ENCODE measurements around the gene EGR4. TPM values are rescaled to one million over a fixed set of nuclear protein-coding genes. Genes with fewer than 3 reads are reported as not detected.
A peak's percentile ranks its signal among the peaks of the same experiment; 100 is the strongest.

EGR4 gene
- total and polyA plus RNA-seq, 2 experiments from 2014 or later, result 0.06 to 0.31 TPM

GRCh38 chr2:73262108-73262651 lies 31.2 kb downstream of the EGR4 start:
- no peaks in the 10 kb centered on the region for H3K36me3 ChIP-seq
- no peaks in the 10 kb centered on the region for H3K9me3 ChIP-seq (ENCODE audit: low read depth)
- DNase-seq (ENCODE audit: low read depth in 1 of 2, low spot score in 1 of 2), result no peak
- H3K4me1 ChIP-seq (ENCODE audit: low read depth), result no peaks in the 10 kb centered on the region
- no peak overlapping the region for H3K27ac ChIP-seq
- no peak overlapping the region for H3K4me3 ChIP-seq
- TF ChIP-seq, protein P1, sequence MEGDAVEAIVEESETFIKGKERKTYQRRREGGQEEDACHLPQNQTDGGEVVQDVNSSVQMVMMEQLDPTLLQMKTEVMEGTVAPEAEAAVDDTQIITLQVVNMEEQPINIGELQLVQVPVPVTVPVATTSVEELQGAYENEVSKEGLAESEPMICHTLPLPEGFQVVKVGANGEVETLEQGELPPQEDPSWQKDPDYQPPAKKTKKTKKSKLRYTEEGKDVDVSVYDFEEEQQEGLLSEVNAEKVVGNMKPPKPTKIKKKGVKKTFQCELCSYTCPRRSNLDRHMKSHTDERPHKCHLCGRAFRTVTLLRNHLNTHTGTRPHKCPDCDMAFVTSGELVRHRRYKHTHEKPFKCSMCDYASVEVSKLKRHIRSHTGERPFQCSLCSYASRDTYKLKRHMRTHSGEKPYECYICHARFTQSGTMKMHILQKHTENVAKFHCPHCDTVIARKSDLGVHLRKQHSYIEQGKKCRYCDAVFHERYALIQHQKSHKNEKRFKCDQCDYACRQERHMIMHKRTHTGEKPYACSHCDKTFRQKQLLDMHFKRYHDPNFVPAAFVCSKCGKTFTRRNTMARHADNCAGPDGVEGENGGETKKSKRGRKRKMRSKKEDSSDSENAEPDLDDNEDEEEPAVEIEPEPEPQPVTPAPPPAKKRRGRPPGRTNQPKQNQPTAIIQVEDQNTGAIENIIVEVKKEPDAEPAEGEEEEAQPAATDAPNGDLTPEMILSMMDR (IDR thresholded peaks at IDR 0.05; ENCODE audit: low read depth, low read length), result no peak
- peaks cover 12% of the 10 kb centered on the region for H3K27me3 ChIP-seq

GRCh38 chr2:73260338-73260984 lies 32.9 kb downstream of the EGR4 start:
- no peaks in the 10 kb centered on the region for H3K9me3 ChIP-seq (ENCODE audit: low read depth)
- H3K27ac ChIP-seq, result no peak overlapping the region
- TF ChIP-seq, protein P1 (IDR thresholded peaks at IDR 0.05; ENCODE audit: low read depth, low read length), result peak; percentile 56
- no peak overlapping the region for H3K4me3 ChIP-seq
- no peaks in the 10 kb centered on the region for H3K4me1 ChIP-seq (ENCODE audit: low read depth)
- no peaks in the 10 kb centered on the region for H3K36me3 ChIP-seq
- peak; percentile 68 to 75 for DNase-seq (ENCODE audit: low read depth in 1 of 2, low spot score in 1 of 2)
- no peaks in the 10 kb centered on the region for H3K27me3 ChIP-seq

GRCh38 chr2:73259704-73260337 lies 33.5 kb downstream of the EGR4 start:
- Histone ChIP-seq H3K27ac (no peak overlapping the region), H3K36me3 (no peaks in the 10 kb centered on the region), H3K4me1 (ENCODE audit: low read depth) (no peaks in the 10 kb centered on the region), H3K9me3 (ENCODE audit: low read depth) (no peaks in the 10 kb centered on the region), H3K27me3 (no peaks in the 10 kb centered on the region), H3K4me3 (no peak overlapping the region)
- TF ChIP-seq, protein P1 (IDR thresholded peaks at IDR 0.05; ENCODE audit: low read depth, low read length), result no peak
- no peak for DNase-seq (ENCODE audit: low read depth in 1 of 2, low spot score in 1 of 2)

DNA sequence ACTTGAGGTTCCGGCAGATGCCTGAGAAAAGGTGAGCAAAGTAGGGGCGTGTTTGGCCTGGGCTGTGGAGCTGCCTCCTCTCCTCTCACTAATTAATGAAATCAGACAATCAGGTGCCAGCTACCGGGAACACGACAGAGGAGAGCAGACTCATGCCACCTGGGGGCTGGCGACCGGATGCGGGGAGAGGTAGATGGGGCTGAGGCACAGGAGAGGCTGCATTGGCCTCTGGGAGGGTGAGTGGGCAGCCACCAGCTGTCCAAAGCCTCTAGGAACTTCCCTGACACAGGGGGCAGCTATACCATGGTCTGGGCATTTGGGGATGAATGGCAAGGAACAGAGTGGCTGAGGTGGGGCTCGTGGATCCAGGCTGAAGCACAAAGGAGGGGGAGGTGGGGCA lies 34.1 kb downstream of the EGR4 start:
- Histone ChIP-seq H3K27me3 (no peaks in the 10 kb centered on the region), H3K27ac (no peak overlapping the region), H3K9me3 (ENCODE audit: low read depth) (no peaks in the 10 kb centered on the region), H3K4me3 (no peak overlapping the region), H3K36me3 (peaks cover 3% of the 10 kb centered on the region), H3K4me1 (ENCODE audit: low read depth) (no peaks in the 10 kb centered on the region)
- TF ChIP-seq, protein P1 (IDR thresholded peaks at IDR 0.05; ENCODE audit: low read depth, low read length), result no peak
- DNase-seq (ENCODE audit: low read depth in 1 of 2, low spot score in 1 of 2), result no peak

- H3K9me3 ChIP-seq (ENCODE audit: low read depth), result no peaks in the 10 kb centered on the region
- TF ChIP-seq, protein P1 (IDR thresholded peaks at IDR 0.05; ENCODE audit: low read depth, low read length), result no peak
- no peaks in the 10 kb centered on the region for H3K27me3 ChIP-seq
- H3K36me3 ChIP-seq, result peaks cover 4% of the 10 kb centered on the region
- no peak overlapping the region for H3K4me3 ChIP-seq
- no peak for DNase-seq (ENCODE audit: low read depth in 1 of 2, low spot score in 1 of 2)
- H3K27ac ChIP-seq, result no peak overlapping the region
- no peaks in the 10 kb centered on the region for H3K4me1 ChIP-seq (ENCODE audit: low read depth)
Measured at GRCh38 chr2:73258913-73259215, 34.5 kb downstream of the EGR4 start.
